HG03571 (cell line): ENCODE measurements around the gene DTNB.
"Not testable (repeated sequence)": the region's sequence is repeated elsewhere in the genome, so short reads cannot be mapped to it uniquely, and the experiment has no call there.

Experiments
- ATAC-seq: cut with Tn5 transposase; IDR thresholded peaks from one replicate; pipeline ENCODE4 v1.9.1; 2021; ENCODE audit not compliant: unreplicated experiment

Gene DTNB

GRCh38 chr2:25426326-25426725 lies 247.1 kb downstream of the DTNB start:
- no peak for ATAC-seq

- ATAC-seq: no peak
Measured at GRCh38 chr2:25424426-25425028, 248.8 kb downstream of the DTNB start.

GRCh38 chr2:25421820-25422411 lies 251.5 kb downstream of the DTNB start:
- ATAC-seq: no peak

GRCh38 chr2:25421289-25421688 lies 252.1 kb downstream of the DTNB start:
- no peak for ATAC-seq

GRCh38 chr2:25420820-25421237 lies 252.5 kb downstream of the DTNB start:
- ATAC-seq: peak; percentile 36

GRCh38 chr2:25419678-25420242 lies 253.6 kb downstream of the DTNB start:
- peak; percentile 67 for ATAC-seq

- ATAC-seq: no peak
Measured at GRCh38 chr2:25418944-25419677, 254.3 kb downstream of the DTNB start.

- ATAC-seq: no peak
Measured at GRCh38 chr2:25417715-25418369, 255.5 kb downstream of the DTNB start.

- ATAC-seq: no peak
Measured at GRCh38 chr2:25416674-25417073, 256.7 kb downstream of the DTNB start.

DNA sequence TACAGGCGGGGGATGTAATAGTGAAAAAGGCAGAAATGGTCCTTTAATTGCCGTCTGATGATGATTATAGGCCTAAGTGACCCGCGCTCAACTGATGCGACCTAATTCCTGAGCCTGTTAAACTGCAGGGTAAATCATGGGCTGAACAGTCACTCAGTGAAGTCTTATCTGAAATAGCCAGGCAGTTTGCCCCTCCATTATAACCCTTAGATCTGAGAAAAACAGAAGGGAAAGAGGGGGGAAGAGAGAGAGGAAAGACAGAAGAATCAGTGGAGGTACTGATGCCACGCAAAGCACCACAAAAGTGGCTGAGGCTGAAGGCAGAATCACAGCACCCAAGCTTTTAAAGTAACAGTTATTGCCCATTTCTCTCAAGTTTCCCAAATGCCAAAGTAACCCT lies 258.6 kb downstream of the DTNB start:
- no peak for ATAC-seq

- not testable (repeated sequence) for ATAC-seq
Measured at GRCh38 chr2:25413409-25413808, 260.0 kb downstream of the DTNB start.

GRCh38 chr2:25411753-25412152 lies 261.6 kb downstream of the DTNB start:
- no peak for ATAC-seq

DNA sequence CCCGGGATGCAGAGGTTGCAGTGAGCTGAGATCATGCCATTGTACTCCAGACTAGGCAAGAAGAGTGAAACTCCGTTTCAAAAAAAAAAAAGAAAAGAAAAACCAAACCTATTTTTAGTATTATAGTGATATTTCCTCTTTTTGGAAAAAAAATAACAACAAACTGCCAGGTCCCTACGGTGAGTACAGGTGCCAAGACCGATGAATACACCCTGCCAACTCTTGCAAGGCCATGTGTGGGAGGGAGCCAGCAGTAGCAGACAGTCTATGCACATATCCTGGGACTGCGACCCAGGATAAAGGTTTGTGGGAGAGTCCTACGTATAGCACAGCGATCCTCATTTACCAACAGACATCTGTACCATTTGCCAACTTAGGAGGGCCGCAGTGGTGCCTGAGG lies 262.1 kb downstream of the DTNB start:
- ATAC-seq: no peak

DNA sequence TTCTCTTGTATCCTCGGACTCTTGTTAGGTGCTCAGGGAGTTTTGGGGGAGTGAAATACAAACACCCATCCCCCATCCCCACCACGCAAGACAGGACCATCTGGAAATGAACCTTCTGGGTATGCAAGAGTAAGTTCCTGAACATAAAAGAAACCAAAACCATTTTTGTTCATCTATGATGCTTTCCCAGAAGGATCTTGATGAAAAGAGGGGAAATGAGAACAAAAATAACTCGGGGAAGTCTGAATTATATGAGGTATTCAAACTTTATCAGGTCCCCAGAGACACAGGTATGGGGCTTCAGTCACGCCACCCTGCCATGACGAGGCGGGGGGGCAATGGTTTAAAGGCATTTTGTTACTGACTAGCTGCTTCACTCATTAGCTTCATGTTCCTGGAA lies 263.0 kb downstream of the DTNB start:
- peak; percentile 36 for ATAC-seq

DNA sequence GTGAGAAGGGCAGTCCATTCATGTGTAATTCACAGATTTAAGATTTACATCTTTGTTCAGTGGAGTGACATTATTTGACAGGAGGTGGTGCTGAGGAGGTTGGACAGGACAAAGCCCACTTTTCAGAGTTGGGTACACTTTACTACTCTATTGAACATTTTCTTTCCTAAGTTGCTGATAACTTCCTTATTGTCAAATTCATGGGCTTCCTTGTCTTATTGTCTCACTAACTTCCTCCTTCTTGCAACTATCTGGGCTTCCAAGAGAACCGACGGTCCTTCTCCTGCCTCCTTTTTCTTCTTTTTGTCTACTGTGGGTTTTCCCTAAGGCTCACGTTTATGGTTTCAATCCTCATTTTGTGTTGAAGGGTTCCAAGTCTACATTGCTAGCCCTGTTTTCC lies 263.9 kb downstream of the DTNB start:
- no peak for ATAC-seq

GRCh38 chr2:25409044-25409443 lies 264.3 kb downstream of the DTNB start:
- no peak for ATAC-seq

- no peak for ATAC-seq
Measured at GRCh38 chr2:25405611-25406295, 267.6 kb downstream of the DTNB start.

DNA sequence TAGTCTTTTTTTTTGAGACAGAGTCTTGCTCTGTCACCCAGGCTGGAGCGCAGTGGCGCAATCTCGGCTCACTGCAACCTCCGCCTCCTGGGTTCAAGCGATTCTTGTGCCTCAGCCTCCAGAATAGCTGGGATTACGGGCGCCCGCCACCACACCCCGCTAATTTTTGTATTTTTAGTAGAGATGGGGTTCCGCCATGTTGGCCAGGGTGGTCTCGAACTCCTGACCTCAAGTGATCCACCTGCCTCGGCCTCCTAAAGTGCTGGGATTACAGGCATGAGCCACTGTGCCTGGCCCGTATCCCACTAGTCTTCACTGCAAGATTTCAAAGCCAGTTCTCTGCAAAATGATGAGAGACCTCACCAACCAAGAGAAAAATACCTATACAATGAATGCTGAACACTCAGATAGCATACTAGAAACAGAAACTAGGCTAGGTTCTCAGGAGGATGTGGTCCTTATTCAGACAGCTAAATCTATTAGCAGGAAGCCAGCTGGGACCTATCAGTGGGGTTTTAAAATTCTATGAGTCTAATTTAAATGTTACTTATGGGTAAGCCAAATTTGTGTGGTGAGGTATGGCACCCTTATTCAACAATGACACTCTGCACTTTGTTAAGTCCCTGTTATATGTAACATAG lies 270.1 kb downstream of the DTNB start:
- ATAC-seq: peak; percentile 43

- no peak for ATAC-seq
Measured at GRCh38 chr2:25402477-25402876, 270.9 kb downstream of the DTNB start.

DNA sequence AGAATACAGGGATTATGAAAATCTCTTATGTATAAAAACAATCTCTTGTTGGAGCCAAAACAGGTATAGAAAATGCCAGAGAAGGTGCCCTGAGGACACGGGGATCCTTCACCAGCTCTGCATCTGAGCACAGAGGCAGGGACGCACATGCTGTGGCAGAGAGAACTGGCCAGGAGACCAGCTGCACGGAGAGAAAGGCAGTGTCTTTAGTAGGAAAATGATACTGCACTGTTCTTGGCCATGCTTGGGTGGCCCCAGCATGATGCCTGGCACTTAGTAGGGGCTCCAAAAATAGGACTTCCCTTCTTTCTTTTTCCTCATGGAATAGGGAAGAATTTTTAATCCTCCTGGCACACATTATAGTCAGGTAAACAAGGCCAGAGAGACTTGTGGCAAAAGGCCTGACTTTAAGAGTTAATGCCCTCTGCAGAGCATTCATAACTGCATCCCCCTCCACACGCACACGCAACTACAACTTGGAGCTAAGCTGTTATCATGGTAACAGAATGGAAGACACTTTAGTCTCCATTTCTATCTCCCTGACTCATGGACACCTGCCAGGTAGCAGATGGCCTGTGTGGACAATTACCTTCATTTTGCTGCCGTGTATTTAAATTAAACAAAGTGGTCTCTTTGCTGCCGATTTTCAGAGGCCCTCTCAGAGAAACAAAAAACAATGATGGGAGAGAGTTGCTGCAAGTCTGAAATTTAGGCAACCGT lies 271.9 kb downstream of the DTNB start:
- no peak for ATAC-seq
